ENCODE data around the gene R3HDML. TPM values are rescaled to one million over a fixed set of nuclear protein-coding genes. Genes with fewer than 3 reads are reported as not detected.

Gene R3HDML
- total and polyA plus RNA-seq, 9 of the 15 experiments (the other 6 are each of a cell fraction or from before 2014, with no cell fraction given), result not detected

GRCh38 chr20:44310664-44311639, 25.9 kb upstream of the R3HDML start, which contains the start of gene FITM2 (continued):
- TF ChIP-seq REST (IDR thresholded peaks at IDR 0.05; ENCODE audit: borderline replicate concordance), result peak; percentile 89
- TF ChIP-seq REST (CRISPR knock-in tag; IDR thresholded peaks at IDR 0.05; ENCODE audit: low read depth), result no peak
- no peak for TF ChIP-seq HBP1 (CRISPR knock-in tag; IDR thresholded peaks at IDR 0.05)
- TF ChIP-seq NKRF (IDR thresholded peaks at IDR 0.05; ENCODE audit: borderline replicate concordance), result peak; percentile 60; the same call in 1 of the 2 replicates
- no peak for TF ChIP-seq TBL1XR1 (IDR thresholded peaks at IDR 0.05; ENCODE audit: low read length in 2 of 2)
- no peak for TF ChIP-seq MEF2A (IDR thresholded peaks at IDR 0.05; ENCODE audit: control insufficient read depth, low read depth, low read length)
- no peak for TF ChIP-seq DIDO1 (tag; IDR thresholded peaks at IDR 0.05; ENCODE audit: low read depth)
- TF ChIP-seq TBP (optimal IDR thresholded peaks at IDR 0.05; ENCODE audit: low read depth, low read length), result peak; percentile 57
- no peak for TF ChIP-seq RFX1 (IDR thresholded peaks at IDR 0.05)
- no peak for TF ChIP-seq MTF1 (CRISPR knock-in tag; IDR thresholded peaks at IDR 0.05; ENCODE audit: borderline replicate concordance)
- no peak for TF ChIP-seq DDX20 (tag; IDR thresholded peaks at IDR 0.05; ENCODE audit: low read depth)
- no peak for TF ChIP-seq ZFX (CRISPR knock-in tag; IDR thresholded peaks at IDR 0.05)
- TF ChIP-seq RBFOX2 (IDR thresholded peaks at IDR 0.05; ENCODE audit: low read depth, low read length), result peak; percentile 73
- no peak for TF ChIP-seq THRA (IDR thresholded peaks at IDR 0.05)

Measured in K562 (cell line).